Dedifferentiated amniotic fluid mesenchymal stem cell (primary cell): ENCODE results near the gene RREB1.

ENCODE experiments used
- DNase-seq: peaks from one replicate; pipeline ENCODE4 v3.0.0-alpha.2; 2016; ENCODE audit errors: extremely low spot score

The RREB1 gene

GRCh38 chr6:7088076-7088742, 19.6 kb upstream of the RREB1 start:
- no peak for DNase-seq

GRCh38 chr6:7098993-7099392, 8.8 kb upstream of the RREB1 start:
- DNase-seq, result no peak

GRCh38 chr6:7100072-7100752, 7.5 kb upstream of the RREB1 start:
- no peak for DNase-seq

GRCh38 chr6:7100753-7101081, 7.0 kb upstream of the RREB1 start:
- DNase-seq, result no peak

- no peak for DNase-seq
Observed at GRCh38 chr6:7101290-7101689, 6.5 kb upstream of the RREB1 start.

- no peak for DNase-seq
Observed at GRCh38 chr6:7104752-7105151, 3.0 kb upstream of the RREB1 start.

GRCh38 chr6:7106215-7106751, 1.5 kb upstream of the RREB1 start:
- no peak for DNase-seq

- DNase-seq, result no peak
Observed at GRCh38 chr6:7106752-7107577, 796 bp upstream of the RREB1 start.

GRCh38 chr6:7108196-7108963, 619 bp downstream of the RREB1 start:
- peak; percentile 34 for DNase-seq

- peak; percentile 75 for DNase-seq
Observed at GRCh38 chr6:7108964-7109836, 1.4 kb downstream of the RREB1 start.

GRCh38 chr6:7110092-7110792, 2.5 kb downstream of the RREB1 start:
- DNase-seq, result no peak

- DNase-seq, result no peak
Observed at GRCh38 chr6:7111095-7111690, 3.4 kb downstream of the RREB1 start.

GRCh38 chr6:7112171-7112570, 4.4 kb downstream of the RREB1 start:
- DNase-seq, result no peak

GRCh38 chr6:7112741-7113313, 5.1 kb downstream of the RREB1 start:
- DNase-seq, result no peak

GRCh38 chr6:7114744-7115458, 7.1 kb downstream of the RREB1 start:
- no peak for DNase-seq

GRCh38 chr6:7115543-7116231, 7.9 kb downstream of the RREB1 start:
- DNase-seq, result no peak

- DNase-seq, result no peak
Observed at GRCh38 chr6:7119272-7119801, 11.6 kb downstream of the RREB1 start.

GRCh38 chr6:7121700-7122241, 14.0 kb downstream of the RREB1 start:
- no peak for DNase-seq
